ENCODE data around the gene SPATA31D1.
"Not testable (repeated sequence)": the region's sequence is repeated elsewhere in the genome, so short reads cannot be mapped to it uniquely, and the experiment has no call there.

SPATA31D1 gene

DNA sequence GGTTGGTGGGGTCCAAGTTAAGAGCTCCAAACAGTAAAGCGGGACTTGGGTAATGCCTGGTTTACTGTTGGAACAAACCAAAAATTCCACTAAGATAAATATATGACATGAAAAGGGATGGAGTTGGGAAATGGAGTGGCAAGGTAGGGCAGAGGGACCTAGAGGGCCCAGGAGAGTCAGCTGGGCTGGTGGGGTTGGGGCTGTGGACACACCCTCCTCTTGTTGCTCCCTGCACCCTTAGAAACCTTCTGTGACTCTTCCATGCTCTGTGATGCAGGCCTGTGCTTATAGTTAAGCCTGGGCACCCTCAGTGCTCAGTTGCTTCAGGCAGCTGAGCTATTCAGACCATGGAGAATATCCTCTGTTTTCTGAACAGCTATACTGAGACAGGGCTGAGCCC lies at the start of gene SPATA31D1:
TSS of gene SPATA31D1 (plus strand) at position 301 of the 400 bp plus-strand sequence. CDS start at position 348, 47 bp downstream.
- DNase-seq; in situ Hi-C loops (cut with MboI; ENCODE audit: low pct_unique_long_range_greater_than_20kb, low sequenced_read_pairs): not testable (repeated sequence)

GRCh38 chr9:81943393-81943792 lies 45.2 kb upstream of the SPATA31D1 start, which contains the start of gene SPATA31D3:
Gene SPATA31D3 (plus strand): TSS chr9:81943500. CDS start chr9:81943586, 86 bp downstream.
- DNase-seq; in situ Hi-C loops (cut with MboI; ENCODE audit: low pct_unique_long_range_greater_than_20kb, low sequenced_read_pairs): not testable (repeated sequence)

GRCh38 chr9:81948650-81949049 lies 39.9 kb upstream of the SPATA31D1 start:
- in situ Hi-C loops (cut with MboI; ENCODE audit: low pct_unique_long_range_greater_than_20kb, low sequenced_read_pairs); DNase-seq: not testable (repeated sequence)

DNA sequence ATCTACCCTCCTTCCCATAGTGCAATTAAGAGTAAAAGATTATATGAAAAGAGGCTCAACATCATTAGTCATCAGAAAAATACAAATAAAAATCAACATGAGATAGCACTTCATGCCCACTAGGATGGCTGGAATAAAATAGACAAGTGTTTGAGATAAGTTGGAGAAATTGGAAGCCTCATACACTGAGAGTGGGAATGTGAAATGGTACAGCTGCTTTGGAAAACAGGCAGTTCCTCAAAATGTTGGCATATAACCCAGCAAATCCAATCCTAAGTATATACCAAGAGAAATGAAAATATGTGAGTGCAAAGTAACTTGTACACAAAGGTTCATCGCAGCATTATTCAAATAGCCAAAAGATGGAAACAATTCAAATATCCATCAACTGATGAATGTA lies 35.5 kb upstream of the SPATA31D1 start:
- no peak for DNase-seq
- in situ Hi-C loops (cut with MboI; ENCODE audit: low pct_unique_long_range_greater_than_20kb, low sequenced_read_pairs): no loop called here

DNA sequence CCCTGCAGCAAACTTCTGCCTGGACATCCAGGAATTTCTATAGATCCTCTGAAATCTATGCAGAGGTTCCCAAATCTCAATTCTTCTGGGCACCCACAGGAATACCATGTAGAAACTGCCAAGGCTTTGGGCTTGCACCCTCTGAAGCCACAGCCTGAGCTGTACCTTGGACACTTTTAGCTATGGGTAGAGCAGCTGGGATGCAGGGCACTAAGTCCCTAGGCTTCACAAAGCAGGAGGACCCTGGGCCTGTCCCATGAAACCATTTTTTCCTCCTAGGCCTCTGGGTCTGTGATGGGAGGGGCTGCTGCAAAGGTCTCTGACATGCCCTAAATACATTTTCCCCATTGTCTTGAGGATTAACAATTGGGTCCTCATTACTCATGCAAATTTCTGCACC lies 32.9 kb upstream of the SPATA31D1 start:
- no peak for DNase-seq
- in situ Hi-C loops (cut with MboI; ENCODE audit: low pct_unique_long_range_greater_than_20kb, low sequenced_read_pairs): no loop called here

GRCh38 chr9:81964218-81965171 lies 24.1 kb upstream of the SPATA31D1 start:
- in situ Hi-C loops (cut with MboI; ENCODE audit: low pct_unique_long_range_greater_than_20kb, low sequenced_read_pairs): no loop called here
- no peak for DNase-seq

DNA sequence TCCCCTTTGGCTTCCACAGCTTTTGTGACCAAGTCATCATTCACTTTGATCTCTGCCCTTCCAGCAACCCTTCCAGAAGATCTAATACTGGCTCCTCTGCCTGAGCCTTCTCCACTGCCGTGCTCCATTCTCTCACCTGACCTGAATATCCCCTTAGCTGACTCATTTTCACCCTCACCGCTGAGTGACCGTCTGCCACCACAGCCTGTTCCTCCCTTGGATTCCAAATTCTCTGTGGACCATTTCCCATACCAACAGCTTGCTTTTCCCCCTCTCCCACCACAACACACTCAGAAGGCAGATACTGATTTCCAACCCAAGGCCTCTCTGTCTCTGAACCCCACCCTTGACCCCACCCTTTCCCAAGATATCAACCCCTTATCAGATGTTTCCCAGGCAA lies 20.5 kb upstream of the SPATA31D1 start:
- in situ Hi-C loops (cut with MboI; ENCODE audit: low pct_unique_long_range_greater_than_20kb, low sequenced_read_pairs): no loop called here
- no peak for DNase-seq

DNA sequence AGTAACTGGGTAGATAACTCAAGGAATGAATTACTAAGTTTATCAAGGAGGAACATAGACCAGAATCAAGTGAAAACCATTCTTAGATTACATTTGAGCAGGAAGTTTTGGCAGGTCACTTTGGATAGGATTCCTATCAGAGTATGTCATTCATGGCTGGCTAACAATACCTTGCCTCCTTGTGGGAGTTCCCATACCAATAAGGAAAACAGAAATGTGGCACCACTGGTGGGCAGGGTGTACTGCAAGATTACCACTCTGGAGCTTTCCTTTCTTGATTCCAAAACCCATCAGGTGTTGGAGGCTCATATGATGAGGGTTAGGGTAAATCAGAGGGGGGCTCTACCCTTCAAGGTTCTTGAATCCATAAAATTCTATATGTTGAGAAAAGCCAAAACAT lies 18.6 kb upstream of the SPATA31D1 start:
- DNase-seq: no peak
- in situ Hi-C loops (cut with MboI; ENCODE audit: low pct_unique_long_range_greater_than_20kb, low sequenced_read_pairs): no loop called here

- in situ Hi-C loops (cut with MboI; ENCODE audit: low pct_unique_long_range_greater_than_20kb, low sequenced_read_pairs): no loop called here
- DNase-seq: no peak
These were observed 16.8 kb upstream of the SPATA31D1 start for GRCh38 chr9:81971727-81972126.

DNA sequence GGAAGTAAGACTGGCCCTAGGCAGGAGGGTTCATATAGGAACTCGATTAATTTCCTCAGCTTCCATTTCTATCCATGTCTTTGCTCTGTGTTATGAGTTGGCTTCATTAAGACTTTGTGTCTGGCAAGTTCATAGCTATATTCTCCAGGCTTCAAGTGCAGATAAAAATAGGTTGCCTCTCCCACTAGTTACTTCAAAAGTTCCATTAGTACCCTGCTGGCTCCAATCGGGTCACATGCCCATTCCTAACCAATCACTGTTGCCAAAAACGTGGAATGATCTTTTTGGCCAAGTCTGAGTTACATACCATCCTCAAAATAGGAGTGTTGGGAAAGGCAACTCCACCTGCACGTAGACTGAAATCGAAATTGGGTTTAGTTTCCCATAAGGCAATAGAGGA lies 13.8 kb upstream of the SPATA31D1 start:
- in situ Hi-C loops (cut with MboI; ENCODE audit: low pct_unique_long_range_greater_than_20kb, low sequenced_read_pairs): no loop called here
- no peak for DNase-seq

DNA sequence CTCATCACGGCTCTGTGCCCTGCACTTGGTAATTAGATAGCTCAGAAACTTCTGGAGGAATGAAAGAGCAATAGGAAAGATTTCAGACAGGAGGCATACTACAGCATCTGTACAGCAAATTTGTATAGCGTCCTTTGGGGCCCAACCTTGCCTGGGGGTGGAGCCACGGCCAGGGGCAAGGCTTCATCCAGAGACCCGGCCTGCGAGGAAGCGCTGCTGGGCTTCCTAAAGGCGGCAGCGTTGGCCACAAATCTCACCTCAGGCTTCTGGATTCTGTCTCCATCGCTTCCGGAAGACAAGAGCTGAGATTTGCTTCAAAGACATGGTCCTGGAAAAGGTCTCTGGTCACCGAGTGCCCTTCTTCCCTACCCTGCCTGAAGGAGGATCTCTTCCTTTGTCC lies 12.2 kb upstream of the SPATA31D1 start:
- in situ Hi-C loops (cut with MboI; ENCODE audit: low pct_unique_long_range_greater_than_20kb, low sequenced_read_pairs): no loop called here
- DNase-seq: no peak

- no peak for DNase-seq
- in situ Hi-C loops (cut with MboI; ENCODE audit: low pct_unique_long_range_greater_than_20kb, low sequenced_read_pairs): no loop called here
These were observed 9.4 kb upstream of the SPATA31D1 start for GRCh38 chr9:81979196-81979595.

- no peak for DNase-seq
- in situ Hi-C loops (cut with MboI; ENCODE audit: low pct_unique_long_range_greater_than_20kb, low sequenced_read_pairs): no loop called here
These were observed 8.0 kb upstream of the SPATA31D1 start for GRCh38 chr9:81980568-81980967.

DNA sequence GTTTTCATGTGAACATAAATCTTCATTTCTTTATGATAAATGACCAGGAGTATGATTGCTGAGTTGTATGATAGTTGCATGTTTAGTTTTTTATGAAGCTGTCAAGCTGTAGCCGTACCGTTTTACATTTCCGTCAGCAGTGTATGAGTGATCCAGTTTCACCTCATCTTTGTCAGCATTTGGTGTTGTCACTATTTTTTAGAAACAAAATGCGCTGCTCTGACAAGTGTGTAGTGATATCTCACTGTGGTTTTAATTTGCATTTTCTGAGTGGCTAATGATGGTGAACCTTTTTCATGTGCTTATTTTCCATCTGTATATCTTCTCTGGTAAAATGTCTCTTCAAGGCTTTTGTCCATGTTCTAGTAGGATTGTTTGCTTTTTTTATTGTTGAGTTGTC lies 6.7 kb upstream of the SPATA31D1 start:
- in situ Hi-C loops (cut with MboI; ENCODE audit: low pct_unique_long_range_greater_than_20kb, low sequenced_read_pairs): no loop called here
- DNase-seq: no peak

DNA sequence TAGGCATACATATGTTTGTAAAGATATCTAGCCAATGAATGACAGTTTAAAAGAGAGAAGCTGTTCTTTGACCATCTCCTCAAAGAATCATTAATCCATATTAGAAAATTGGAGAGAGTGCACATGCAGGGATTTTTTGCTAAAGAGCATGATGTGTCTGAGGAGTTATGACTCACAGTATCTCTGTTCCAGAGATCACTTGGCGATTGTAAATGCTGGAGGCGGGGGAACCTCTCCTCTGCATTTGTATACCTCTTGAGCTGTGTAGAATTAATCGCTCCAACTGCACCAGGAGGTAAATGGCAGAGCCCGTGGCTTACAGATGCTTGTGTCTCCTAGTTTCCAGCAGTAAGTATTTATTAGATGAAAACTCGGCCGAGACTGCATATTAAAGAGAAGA lies 3.6 kb upstream of the SPATA31D1 start:
- no peak for DNase-seq
- in situ Hi-C loops (cut with MboI; ENCODE audit: low pct_unique_long_range_greater_than_20kb, low sequenced_read_pairs): no loop called here

DNA sequence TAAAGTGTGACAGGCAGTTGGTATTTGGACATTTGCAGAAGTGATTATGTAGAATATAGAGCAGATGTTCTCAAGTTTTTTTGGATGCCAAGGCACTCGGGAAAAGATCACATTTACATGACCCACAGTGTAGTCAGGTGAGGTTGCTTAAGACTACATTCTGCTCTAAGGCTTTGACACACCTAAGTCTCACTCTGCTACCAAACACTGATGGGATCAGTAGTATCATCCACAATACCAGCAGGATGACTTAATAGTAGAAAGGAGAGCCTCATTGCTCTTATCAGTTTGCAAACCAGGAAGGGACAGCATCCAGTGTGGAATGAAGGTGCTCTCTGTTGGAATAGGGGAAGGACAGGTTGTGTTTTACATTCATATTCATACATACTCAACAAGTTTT lies 2.5 kb upstream of the SPATA31D1 start:
- in situ Hi-C loops (cut with MboI; ENCODE audit: low pct_unique_long_range_greater_than_20kb, low sequenced_read_pairs): no loop called here
- DNase-seq: no peak

DNA sequence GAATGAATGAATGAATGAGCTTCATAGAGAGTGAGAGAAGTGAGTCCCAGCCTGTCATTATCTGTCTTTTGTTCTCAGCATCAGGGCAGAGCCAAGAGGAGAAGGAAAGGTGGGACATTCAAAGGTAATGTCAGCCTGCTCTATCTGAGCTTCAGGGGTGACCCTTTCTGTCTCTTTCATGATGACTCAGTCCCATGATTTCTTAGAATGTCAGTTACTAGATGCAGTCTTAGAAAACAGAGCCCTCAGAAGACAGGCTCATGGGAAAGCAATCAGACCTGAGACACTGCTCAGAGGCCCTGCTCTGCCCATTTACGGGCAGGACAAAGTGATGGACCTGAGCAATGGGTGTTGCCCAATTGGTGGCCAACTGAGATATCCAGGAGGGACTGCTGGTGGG lies 1.1 kb downstream of the SPATA31D1 start:
- no peak for DNase-seq
- in situ Hi-C loops (cut with MboI; ENCODE audit: low pct_unique_long_range_greater_than_20kb, low sequenced_read_pairs): no loop called here

- DNase-seq: no peak
- in situ Hi-C loops (cut with MboI; ENCODE audit: low pct_unique_long_range_greater_than_20kb, low sequenced_read_pairs): no loop called here
These were observed 5.1 kb downstream of the SPATA31D1 start for GRCh38 chr9:81993656-81994055.

- in situ Hi-C loops (cut with MboI; ENCODE audit: low pct_unique_long_range_greater_than_20kb, low sequenced_read_pairs): no loop called here
- no peak for DNase-seq
These were observed 11.2 kb downstream of the SPATA31D1 start for GRCh38 chr9:81999806-82000205.

- no peak for DNase-seq
- in situ Hi-C loops (cut with MboI; ENCODE audit: low pct_unique_long_range_greater_than_20kb, low sequenced_read_pairs): no loop called here
These were observed 22.1 kb downstream of the SPATA31D1 start for GRCh38 chr9:82010711-82011110.

GRCh38 chr9:82011133-82011532 lies 22.6 kb downstream of the SPATA31D1 start:
- no peak for DNase-seq
- in situ Hi-C loops (cut with MboI; ENCODE audit: low pct_unique_long_range_greater_than_20kb, low sequenced_read_pairs): no loop called here

Measured in KBM-7 (cell line).